Neural cell (in vitro differentiated cells): ENCODE results near the gene APOE.

ENCODE experiments used
- EP300 ChIP-seq: fragments of 450-650 bp; conservative IDR thresholded peaks from 2 replicates; pipeline ENCODE4 v1.6.1; 2014; ENCODE audit warnings: antibody characterized with exemption, mild to moderate bottlenecking, moderate library complexity; ENCODE audit not compliant: poor library complexity, severe bottlenecking
- POLR2AphosphoS5 ChIP-seq: IDR thresholded peaks from 2 replicates; pipeline ENCODE4 v1.6.1; 2012
- TF ChIP-seq, protein P1 (sequence below): fragments of 450-650 bp; IDR thresholded peaks from 2 replicates; pipeline ENCODE4 v1.5.1; 2014; ENCODE audit warnings: antibody characterized with exemption, mild to moderate bottlenecking, moderate library complexity; ENCODE audit not compliant: poor library complexity, severe bottlenecking

DNA sequence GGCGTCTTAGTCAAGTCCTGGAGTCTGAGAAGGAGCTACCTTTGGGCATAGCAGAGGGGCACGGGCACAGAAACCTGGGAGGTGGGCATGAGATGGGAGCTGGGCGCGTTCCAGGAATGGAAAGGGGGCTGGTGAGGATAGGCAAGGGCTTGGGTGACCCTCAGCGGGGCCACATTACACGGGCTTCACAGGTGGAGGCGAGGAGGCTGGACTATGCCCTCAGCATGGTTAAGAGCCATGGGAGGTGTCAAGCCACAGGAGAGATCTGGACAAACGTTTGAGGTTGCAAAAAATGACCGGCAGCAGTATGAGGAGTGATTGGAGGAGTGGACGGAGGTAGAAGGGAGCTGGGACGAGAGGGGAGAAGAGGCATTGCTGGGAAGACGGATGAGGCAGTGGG lies 38.0 kb upstream of the APOE start:
- TF ChIP-seq, protein P1, sequence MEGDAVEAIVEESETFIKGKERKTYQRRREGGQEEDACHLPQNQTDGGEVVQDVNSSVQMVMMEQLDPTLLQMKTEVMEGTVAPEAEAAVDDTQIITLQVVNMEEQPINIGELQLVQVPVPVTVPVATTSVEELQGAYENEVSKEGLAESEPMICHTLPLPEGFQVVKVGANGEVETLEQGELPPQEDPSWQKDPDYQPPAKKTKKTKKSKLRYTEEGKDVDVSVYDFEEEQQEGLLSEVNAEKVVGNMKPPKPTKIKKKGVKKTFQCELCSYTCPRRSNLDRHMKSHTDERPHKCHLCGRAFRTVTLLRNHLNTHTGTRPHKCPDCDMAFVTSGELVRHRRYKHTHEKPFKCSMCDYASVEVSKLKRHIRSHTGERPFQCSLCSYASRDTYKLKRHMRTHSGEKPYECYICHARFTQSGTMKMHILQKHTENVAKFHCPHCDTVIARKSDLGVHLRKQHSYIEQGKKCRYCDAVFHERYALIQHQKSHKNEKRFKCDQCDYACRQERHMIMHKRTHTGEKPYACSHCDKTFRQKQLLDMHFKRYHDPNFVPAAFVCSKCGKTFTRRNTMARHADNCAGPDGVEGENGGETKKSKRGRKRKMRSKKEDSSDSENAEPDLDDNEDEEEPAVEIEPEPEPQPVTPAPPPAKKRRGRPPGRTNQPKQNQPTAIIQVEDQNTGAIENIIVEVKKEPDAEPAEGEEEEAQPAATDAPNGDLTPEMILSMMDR = no peak
- no peak for TF ChIP-seq POLR2AphosphoS5
- TF ChIP-seq EP300 = no peak
